HEK293 (cell line): Measurements from ENCODE around the gene ARSB.

Experiments
- GLI2 ChIP-seq: fragments of 450-650 bp; formaldehyde crosslinking; IDR thresholded peaks from 2 replicates; pipeline ENCODE4; 2017; ENCODE audit warnings: missing biosample characterization, missing genetic modification characterization, low read depth, borderline replicate concordance
- GLIS2 ChIP-seq: fragments of 450-650 bp; formaldehyde crosslinking; IDR thresholded peaks from 2 replicates; pipeline ENCODE4 v1.5.1; 2016; ENCODE audit warnings: missing biosample characterization, missing genetic modification characterization
- KLF17 ChIP-seq: fragments of 450-650 bp; formaldehyde crosslinking; IDR thresholded peaks from 2 replicates; pipeline ENCODE4 v1.5.1; 2016; ENCODE audit warnings: missing biosample characterization, missing genetic modification characterization
- OSR2 ChIP-seq: fragments of 450-650 bp; formaldehyde crosslinking; IDR thresholded peaks from 2 replicates; pipeline ENCODE4 v1.5.1; 2016; ENCODE audit warnings: missing biosample characterization, missing genetic modification characterization
- OVOL3 ChIP-seq: fragments of 450-650 bp; formaldehyde crosslinking; IDR thresholded peaks from 2 replicates; pipeline ENCODE4 v1.5.1; 2016; ENCODE audit warnings: missing biosample characterization, missing genetic modification characterization
- REST ChIP-seq: fragments of 450-650 bp; formaldehyde crosslinking; IDR thresholded peaks from 2 replicates; pipeline ENCODE4 v1.5.1; 2016; ENCODE audit warnings: missing biosample characterization, missing genetic modification characterization
- SP3 ChIP-seq: fragments of 450-650 bp; formaldehyde crosslinking; IDR thresholded peaks from 2 replicates; pipeline ENCODE4 v1.5.1; 2016; ENCODE audit warnings: missing biosample characterization, missing genetic modification characterization
- TRIM28 ChIP-seq: IDR thresholded peaks from 2 replicates; pipeline ENCODE4 v1.6.1; 2011; ENCODE audit warnings: low read length, control low read depth, borderline replicate concordance
- TSHZ1 ChIP-seq: fragments of 450-650 bp; formaldehyde crosslinking; IDR thresholded peaks from 2 replicates; pipeline ENCODE4 v1.5.1; 2016; ENCODE audit warnings: missing biosample characterization, missing genetic modification characterization, borderline replicate concordance
- ZBTB1 ChIP-seq: fragments of 450-650 bp; formaldehyde crosslinking; IDR thresholded peaks from 2 replicates; pipeline ENCODE4 v1.5.1; 2016; ENCODE audit warnings: missing biosample characterization, missing genetic modification characterization
- ZBTB7A ChIP-seq: fragments of 450-650 bp; formaldehyde crosslinking; IDR thresholded peaks from 2 replicates; pipeline ENCODE4 v1.5.1; 2016; ENCODE audit warnings: low read depth, missing biosample characterization, missing genetic modification characterization
- ZNF112 ChIP-seq: fragments of 450-650 bp; formaldehyde crosslinking; IDR thresholded peaks from 2 replicates; pipeline ENCODE4 v1.5.0; 2017; ENCODE audit warnings: missing biosample characterization, missing genetic modification characterization
- ZNF138 ChIP-seq: fragments of 450-650 bp; formaldehyde crosslinking; IDR thresholded peaks from 2 replicates; pipeline ENCODE4 v1.5.1; 2016; ENCODE audit warnings: missing biosample characterization, missing genetic modification characterization, borderline replicate concordance
- ZNF140 ChIP-seq: fragments of 450-650 bp; formaldehyde crosslinking; IDR thresholded peaks from 2 replicates; pipeline ENCODE4 v1.5.1; 2016; ENCODE audit warnings: missing biosample characterization, missing genetic modification characterization
- ZNF148 ChIP-seq: fragments of 450-650 bp; formaldehyde crosslinking; IDR thresholded peaks from 2 replicates; pipeline ENCODE4 v1.5.0; 2017; ENCODE audit warnings: missing biosample characterization, missing genetic modification characterization, borderline replicate concordance
- ZNF16 ChIP-seq: fragments of 450-650 bp; formaldehyde crosslinking; IDR thresholded peaks from 2 replicates; pipeline ENCODE4 v1.5.1; 2016; ENCODE audit warnings: low read depth, missing biosample characterization, missing genetic modification characterization
- ZNF248 ChIP-seq: fragments of 450-650 bp; formaldehyde crosslinking; IDR thresholded peaks from 2 replicates; pipeline ENCODE4 v1.5.1; 2017; ENCODE audit warnings: missing biosample characterization, missing genetic modification characterization
- ZNF292 ChIP-seq: fragments of 450-650 bp; formaldehyde crosslinking; IDR thresholded peaks from 2 replicates; pipeline ENCODE4 v1.5.1; 2016; ENCODE audit warnings: low read depth, missing biosample characterization, missing genetic modification characterization, borderline replicate concordance
- ZNF341 ChIP-seq: fragments of 450-650 bp; formaldehyde crosslinking; IDR thresholded peaks from 2 replicates; pipeline ENCODE4; 2016; ENCODE audit warnings: low read depth, missing biosample characterization, missing genetic modification characterization
- ZNF473 ChIP-seq: fragments of 450-650 bp; formaldehyde crosslinking; IDR thresholded peaks from 2 replicates; pipeline ENCODE4 v1.5.1; 2017; ENCODE audit warnings: missing biosample characterization, missing genetic modification characterization
- ZNF514 ChIP-seq: fragments of 450-650 bp; formaldehyde crosslinking; IDR thresholded peaks from 2 replicates; pipeline ENCODE4 v1.5.1; 2016; ENCODE audit warnings: missing biosample characterization, missing genetic modification characterization
- ZNF529 ChIP-seq: fragments of 450-650 bp; formaldehyde crosslinking; IDR thresholded peaks from 2 replicates; pipeline ENCODE4 v1.5.1; 2017; ENCODE audit warnings: missing genetic modification characterization, missing biosample characterization; ENCODE audit not compliant: insufficient replicate concordance
- ZNF549 ChIP-seq: fragments of 450-650 bp; IDR thresholded peaks from 2 replicates; pipeline ENCODE4 v1.5.1; 2018; ENCODE audit warnings: missing biosample characterization, missing genetic modification characterization, mild to moderate bottlenecking, inconsistent platforms, moderate library complexity
- ZNF555 ChIP-seq: fragments of 450-650 bp; formaldehyde crosslinking; conservative IDR thresholded peaks from 2 replicates; pipeline ENCODE4 v1.5.1; 2017; ENCODE audit warnings: missing biosample characterization, mild to moderate bottlenecking, missing genetic modification characterization, inconsistent platforms
- ZNF585B ChIP-seq: fragments of 450-650 bp; formaldehyde crosslinking; IDR thresholded peaks from 2 replicates; pipeline ENCODE4 v1.5.1; 2016; ENCODE audit warnings: missing biosample characterization, missing genetic modification characterization
- ZNF660 ChIP-seq: fragments of 450-650 bp; IDR thresholded peaks from 2 replicates; pipeline ENCODE4 v1.5.1; 2018; ENCODE audit warnings: missing biosample characterization, mild to moderate bottlenecking, missing genetic modification characterization
- ZNF76 ChIP-seq: fragments of 450-650 bp; formaldehyde crosslinking; IDR thresholded peaks from 2 replicates; pipeline ENCODE4; 2016; ENCODE audit warnings: low read depth, missing biosample characterization, missing genetic modification characterization, borderline replicate concordance
- ZNF768 ChIP-seq: fragments of 450-650 bp; formaldehyde crosslinking; IDR thresholded peaks from 2 replicates; pipeline ENCODE4 v1.5.1; 2018; ENCODE audit warnings: missing biosample characterization, mild to moderate bottlenecking, missing genetic modification characterization
- ZNF777 ChIP-seq: fragments of 450-650 bp; formaldehyde crosslinking; IDR thresholded peaks from 2 replicates; pipeline ENCODE4 v1.5.1; 2017; ENCODE audit warnings: missing biosample characterization, missing genetic modification characterization, borderline replicate concordance
- ZSCAN5A ChIP-seq: fragments of 450-650 bp; formaldehyde crosslinking; IDR thresholded peaks from 2 replicates; pipeline ENCODE4 v1.5.1; 2016; ENCODE audit warnings: missing biosample characterization, missing genetic modification characterization

Gene ARSB

GRCh38 chr5:78738104-78738503 is 247.0 kb downstream of the ARSB start (continued):
- TF ChIP-seq ZNF148 (tag by site-specific recombination) (no peak), ZNF473 (no peak), ZNF248 (tag by site-specific recombination) (no peak), GLIS2 (tag by site-specific recombination) (no peak), ZNF514 (tag by site-specific recombination) (peak; percentile 88; the same call in 1 of the 2 replicates), ZNF555 (tag by site-specific recombination) (peak; percentile 98), OSR2 (tag by site-specific recombination) (no peak), ZNF341 (tag by site-specific recombination) (peak; percentile 40), REST (tag by site-specific recombination) (peak; percentile 82), KLF17 (tag by site-specific recombination) (no peak), ZNF112 (tag by site-specific recombination) (no peak), ZNF140 (tag by site-specific recombination) (peak; percentile 98), ZNF777 (tag by site-specific recombination) (no peak), ZNF585B (no peak), ZBTB7A (tag by site-specific recombination) (no peak), GLI2 (tag by site-specific recombination) (peak; percentile 45; the same call in 1 of the 2 replicates), ZNF138 (tag by site-specific recombination) (peak; percentile 94), ZNF529 (tag by site-specific recombination) (peak; percentile 78), ZNF76 (tag by site-specific recombination) (no peak), ZBTB1 (tag by site-specific recombination) (peak; percentile 77; the same call in 1 of the 2 replicates), TSHZ1 (tag by site-specific recombination) (no peak; the same call in 1 of the 2 replicates), ZNF549 (tag by site-specific recombination) (no peak), SP3 (peak; percentile 19; the same call in 1 of the 2 replicates), ZSCAN5A (tag by site-specific recombination) (no peak), ZNF16 (tag by site-specific recombination) (no peak), OVOL3 (no peak; the same call in 1 of the 2 replicates), ZNF768 (tag by site-specific recombination) (no peak), ZNF292 (tag by site-specific recombination) (0 out of 2 replicates have a peak, but pooled peaks have one; percentile 65), TRIM28 (no peak), ZNF660 (tag by site-specific recombination) (no peak)
